ENCODE measurements around the gene ZNF292.
"Not testable (repeated sequence)": the region's sequence is repeated elsewhere in the genome, so short reads cannot be mapped to it uniquely, and the experiment has no call there.

ZNF292 gene

DNA sequence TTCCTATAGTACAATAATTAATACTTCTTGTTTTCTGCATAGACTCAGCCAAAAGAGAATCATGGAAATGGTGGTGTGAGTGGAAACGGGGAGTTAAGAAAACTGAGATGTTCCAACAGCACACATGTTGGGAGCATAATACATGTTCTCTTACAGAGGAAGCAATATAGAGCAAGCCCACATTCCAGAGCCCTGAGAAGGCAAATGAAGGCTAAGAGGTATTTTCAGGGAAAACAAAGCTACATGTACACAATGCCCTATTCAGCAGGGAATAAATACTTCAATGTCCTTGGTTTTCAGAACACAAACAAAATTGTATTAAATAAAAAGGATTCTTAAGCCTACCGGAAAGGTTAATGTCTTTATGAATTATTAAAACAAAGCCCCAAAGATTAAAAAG is 131.9 kb downstream of the ZNF292 start:
- no peak overlapping the region for H3K27ac ChIP-seq
- no peak for TF ChIP-seq ZFX (IDR thresholded peaks at IDR 0.05; ENCODE audit: borderline replicate concordance)
- TF ChIP-seq, protein P1, sequence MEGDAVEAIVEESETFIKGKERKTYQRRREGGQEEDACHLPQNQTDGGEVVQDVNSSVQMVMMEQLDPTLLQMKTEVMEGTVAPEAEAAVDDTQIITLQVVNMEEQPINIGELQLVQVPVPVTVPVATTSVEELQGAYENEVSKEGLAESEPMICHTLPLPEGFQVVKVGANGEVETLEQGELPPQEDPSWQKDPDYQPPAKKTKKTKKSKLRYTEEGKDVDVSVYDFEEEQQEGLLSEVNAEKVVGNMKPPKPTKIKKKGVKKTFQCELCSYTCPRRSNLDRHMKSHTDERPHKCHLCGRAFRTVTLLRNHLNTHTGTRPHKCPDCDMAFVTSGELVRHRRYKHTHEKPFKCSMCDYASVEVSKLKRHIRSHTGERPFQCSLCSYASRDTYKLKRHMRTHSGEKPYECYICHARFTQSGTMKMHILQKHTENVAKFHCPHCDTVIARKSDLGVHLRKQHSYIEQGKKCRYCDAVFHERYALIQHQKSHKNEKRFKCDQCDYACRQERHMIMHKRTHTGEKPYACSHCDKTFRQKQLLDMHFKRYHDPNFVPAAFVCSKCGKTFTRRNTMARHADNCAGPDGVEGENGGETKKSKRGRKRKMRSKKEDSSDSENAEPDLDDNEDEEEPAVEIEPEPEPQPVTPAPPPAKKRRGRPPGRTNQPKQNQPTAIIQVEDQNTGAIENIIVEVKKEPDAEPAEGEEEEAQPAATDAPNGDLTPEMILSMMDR (IDR thresholded peaks at IDR 0.05), result no peak

DNA sequence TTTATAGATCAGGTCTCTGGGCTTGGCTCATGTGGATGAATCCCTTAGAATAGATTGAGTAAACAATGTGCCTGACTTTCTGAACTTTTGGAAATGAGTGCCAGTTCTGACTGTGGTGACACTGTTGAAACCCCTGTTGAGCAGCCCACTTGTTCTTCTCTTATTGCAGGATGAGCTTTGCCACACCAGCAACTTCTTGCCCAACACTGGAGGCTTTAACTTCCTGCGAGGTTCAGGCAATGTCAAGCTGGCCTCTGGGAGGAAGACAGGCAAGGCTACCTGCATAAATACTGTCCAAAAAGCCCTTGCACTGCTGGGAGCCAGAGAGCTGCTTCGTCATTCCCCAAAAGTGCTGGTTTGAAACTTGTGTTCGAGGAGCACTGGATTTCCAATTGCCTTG is 134.2 kb downstream of the ZNF292 start:
- TF ChIP-seq ZFX (IDR thresholded peaks at IDR 0.05; ENCODE audit: borderline replicate concordance), result no peak
- no peak overlapping the region for H3K27ac ChIP-seq

DNA sequence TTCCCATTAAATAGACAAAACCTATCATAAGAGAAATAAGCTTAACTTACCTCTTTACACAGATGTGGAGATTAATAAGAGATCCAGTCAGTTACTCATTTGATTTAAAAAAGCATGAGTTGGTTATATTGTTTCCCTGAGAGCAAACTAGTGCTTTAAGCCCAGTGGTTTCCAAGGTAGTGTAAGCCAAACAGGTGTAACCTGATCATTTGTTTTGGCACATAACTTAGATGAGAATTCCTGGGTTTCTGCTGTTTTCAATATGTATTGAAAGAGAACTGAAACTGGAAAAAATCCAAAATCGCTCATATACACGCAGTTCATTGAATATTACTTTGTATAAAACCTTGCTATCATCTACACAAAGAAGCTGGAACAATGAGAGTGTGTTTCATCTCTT is 136.5 kb downstream of the ZNF292 start:
- TF ChIP-seq, protein P1 (IDR thresholded peaks at IDR 0.05), result no peak
- TF ChIP-seq ZFX (IDR thresholded peaks at IDR 0.05; ENCODE audit: borderline replicate concordance), result no peak
- H3K27ac ChIP-seq, result no peak overlapping the region

DNA sequence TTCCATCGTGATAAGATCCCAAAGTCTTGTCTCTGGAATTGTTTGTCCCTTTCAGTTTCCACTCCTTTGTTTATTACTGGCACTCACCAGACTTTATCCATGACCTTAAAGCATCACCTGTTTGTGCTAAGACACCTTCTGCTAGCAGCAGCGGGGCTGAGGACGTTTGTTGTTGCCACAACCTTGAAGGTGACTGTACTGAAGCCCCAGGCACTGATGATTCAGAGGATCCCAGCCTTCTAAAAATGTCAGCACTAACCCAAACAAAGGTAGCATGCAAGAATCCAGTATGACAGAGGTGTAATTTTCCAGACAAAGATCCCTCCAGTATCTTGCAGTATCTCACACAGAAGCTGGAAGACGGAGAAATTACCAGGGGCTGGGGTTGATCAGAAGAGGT is 138.2 kb downstream of the ZNF292 start:
- no peak overlapping the region for H3K27ac ChIP-seq
- TF ChIP-seq, protein P1 (IDR thresholded peaks at IDR 0.05), result no peak
- no peak for TF ChIP-seq ZFX (IDR thresholded peaks at IDR 0.05; ENCODE audit: borderline replicate concordance)

DNA sequence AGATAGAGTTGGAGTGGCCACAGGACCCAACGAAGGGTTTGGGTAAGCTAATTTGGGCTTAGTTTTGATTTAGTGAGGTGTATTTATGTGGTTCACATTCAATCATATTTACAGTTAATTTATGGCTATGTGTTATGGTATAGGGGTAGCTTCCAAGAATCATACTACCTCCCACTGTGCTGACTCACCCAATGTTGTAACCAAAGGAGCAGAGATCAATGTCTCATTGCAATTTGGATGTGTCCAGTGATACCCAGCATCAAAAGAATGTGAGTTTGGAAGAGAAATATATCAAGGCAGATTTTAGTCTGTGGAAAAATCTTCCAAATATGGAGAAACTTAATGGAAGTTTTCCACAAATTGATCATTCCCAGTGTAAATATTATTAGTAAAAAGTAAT is 141.8 kb downstream of the ZNF292 start:
- H3K27ac ChIP-seq, result no peak overlapping the region
- no peak for TF ChIP-seq ZFX (IDR thresholded peaks at IDR 0.05; ENCODE audit: borderline replicate concordance)
- TF ChIP-seq, protein P1 (IDR thresholded peaks at IDR 0.05), result no peak

DNA sequence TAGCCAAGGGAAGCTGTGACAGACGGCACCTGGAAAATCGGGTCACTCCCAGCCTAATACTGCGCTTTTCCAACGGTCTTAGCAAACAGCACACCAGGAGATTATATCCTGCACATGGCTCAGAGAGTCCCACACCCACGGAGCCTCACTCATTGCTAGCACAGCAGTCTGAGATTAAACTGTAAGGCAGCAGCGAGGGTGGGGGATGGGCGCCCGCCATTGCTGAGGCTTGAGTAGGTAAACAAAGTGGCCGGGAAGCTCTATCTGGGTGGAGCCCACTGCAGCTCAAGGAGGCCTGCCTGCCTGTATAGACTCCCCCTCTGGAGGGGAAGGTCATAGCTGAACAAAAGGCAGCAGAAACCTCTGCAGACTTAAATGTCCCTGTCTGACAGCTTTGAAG is 145.9 kb downstream of the ZNF292 start:
- H3K27ac ChIP-seq, result not testable (repeated sequence)

DNA sequence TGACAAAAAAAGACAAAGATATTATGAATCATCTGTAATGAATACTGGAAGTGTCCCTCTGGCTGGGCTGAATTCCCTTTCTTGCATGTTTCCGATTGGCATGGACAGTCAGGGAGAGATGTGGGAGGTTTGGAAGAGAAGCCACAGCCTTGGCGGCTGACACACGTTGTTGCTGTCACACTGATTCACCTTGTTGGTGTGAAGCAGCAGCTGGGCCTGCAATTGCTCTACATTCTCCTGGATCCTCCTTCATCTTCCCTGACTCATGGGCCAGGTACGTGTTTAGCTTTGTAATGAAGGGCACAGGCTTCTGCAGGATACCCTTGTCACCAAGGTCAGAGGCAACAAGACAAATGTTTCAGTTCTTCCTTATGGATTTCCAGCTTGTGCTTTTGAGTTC is 153.6 kb downstream of the ZNF292 start:
- H3K27ac ChIP-seq, result no peak overlapping the region
- TF ChIP-seq, protein P1 (IDR thresholded peaks at IDR 0.05), result no peak
- TF ChIP-seq ZFX (IDR thresholded peaks at IDR 0.05; ENCODE audit: borderline replicate concordance), result no peak

DNA sequence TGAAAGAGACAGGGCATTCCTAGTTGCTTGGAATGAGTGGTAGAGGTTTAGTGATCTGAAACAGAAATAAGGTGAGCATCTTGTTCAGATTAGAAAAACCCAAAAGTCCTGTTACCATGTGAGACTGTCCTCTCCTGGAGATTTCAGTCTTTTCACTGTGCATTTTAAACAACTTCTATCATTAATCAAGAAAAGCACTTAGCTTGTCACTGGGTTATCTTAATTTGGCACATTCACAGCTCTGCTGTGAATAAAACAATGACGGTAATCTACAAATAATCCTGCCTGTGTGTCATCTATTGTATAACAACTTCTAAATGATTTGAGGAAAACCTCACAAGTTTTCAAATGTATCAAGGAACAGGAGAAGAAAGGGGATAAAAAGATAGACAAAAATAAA is 157.5 kb downstream of the ZNF292 start:
- no peak for TF ChIP-seq ZFX (IDR thresholded peaks at IDR 0.05; ENCODE audit: borderline replicate concordance)
- no peak overlapping the region for H3K27ac ChIP-seq
